Cardiac fibroblast (primary cell): ENCODE measurements around the gene ANKRD62.

Experiments used
- DNase-seq, 2 donors: peaks; one replicate each; pipeline versions ENCODE4 v3.0.0 to v3.0.0-alpha.2; 2010; ENCODE audit warnings: low read depth in 2 of 2
- H3K4me3 ChIP-seq, 2 donors: replicated peaks in 1 of 2; 1 replicate in 1 of 2; 2 replicates in 1 of 2; pipeline ENCODE4 v1.5.1; 2011; ENCODE audit warnings: low read depth in 2 of 2, low read length in 2 of 2, mild to moderate bottlenecking in 2 of 2, moderate library complexity in 1 of 2
- TF ChIP-seq, protein P1 (sequence below): IDR thresholded peaks from one replicate; pipeline ENCODE4 v1.5.1; 2011; ENCODE audit warnings: low read depth, mild to moderate bottlenecking, low read length, inconsistent platforms

Gene ANKRD62

DNA sequence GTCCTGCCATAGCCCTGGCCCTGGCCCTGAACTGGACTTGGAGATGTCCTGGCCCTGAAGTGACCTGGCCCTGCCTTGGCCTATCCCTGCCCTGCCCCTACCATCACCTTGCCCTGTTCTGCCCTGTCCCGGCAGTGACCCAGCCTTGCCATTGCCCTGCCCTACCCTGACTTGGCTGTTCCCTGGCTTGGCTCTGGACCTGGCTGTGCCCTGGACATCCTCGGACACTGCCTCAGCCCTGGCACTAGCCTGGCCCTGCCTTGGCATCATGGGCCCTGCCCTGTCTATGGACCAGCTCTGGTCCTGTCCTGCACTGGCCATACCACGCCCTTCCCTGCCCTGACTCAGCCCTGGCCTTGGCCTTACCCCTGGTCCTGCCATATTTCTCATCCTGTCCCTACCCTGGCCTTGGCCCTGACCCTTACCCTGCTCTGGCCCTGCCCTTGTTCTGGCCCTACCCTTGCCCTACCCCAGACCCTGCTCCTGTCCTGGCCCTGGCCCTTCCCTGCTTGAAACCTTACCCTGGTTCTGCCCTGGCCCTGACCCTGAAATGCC is 6.1 kb upstream of the ANKRD62 start:
- TF ChIP-seq, protein P1, sequence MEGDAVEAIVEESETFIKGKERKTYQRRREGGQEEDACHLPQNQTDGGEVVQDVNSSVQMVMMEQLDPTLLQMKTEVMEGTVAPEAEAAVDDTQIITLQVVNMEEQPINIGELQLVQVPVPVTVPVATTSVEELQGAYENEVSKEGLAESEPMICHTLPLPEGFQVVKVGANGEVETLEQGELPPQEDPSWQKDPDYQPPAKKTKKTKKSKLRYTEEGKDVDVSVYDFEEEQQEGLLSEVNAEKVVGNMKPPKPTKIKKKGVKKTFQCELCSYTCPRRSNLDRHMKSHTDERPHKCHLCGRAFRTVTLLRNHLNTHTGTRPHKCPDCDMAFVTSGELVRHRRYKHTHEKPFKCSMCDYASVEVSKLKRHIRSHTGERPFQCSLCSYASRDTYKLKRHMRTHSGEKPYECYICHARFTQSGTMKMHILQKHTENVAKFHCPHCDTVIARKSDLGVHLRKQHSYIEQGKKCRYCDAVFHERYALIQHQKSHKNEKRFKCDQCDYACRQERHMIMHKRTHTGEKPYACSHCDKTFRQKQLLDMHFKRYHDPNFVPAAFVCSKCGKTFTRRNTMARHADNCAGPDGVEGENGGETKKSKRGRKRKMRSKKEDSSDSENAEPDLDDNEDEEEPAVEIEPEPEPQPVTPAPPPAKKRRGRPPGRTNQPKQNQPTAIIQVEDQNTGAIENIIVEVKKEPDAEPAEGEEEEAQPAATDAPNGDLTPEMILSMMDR, result no peak
- DNase-seq, result no peak
- no peak overlapping the region for H3K4me3 ChIP-seq

DNA sequence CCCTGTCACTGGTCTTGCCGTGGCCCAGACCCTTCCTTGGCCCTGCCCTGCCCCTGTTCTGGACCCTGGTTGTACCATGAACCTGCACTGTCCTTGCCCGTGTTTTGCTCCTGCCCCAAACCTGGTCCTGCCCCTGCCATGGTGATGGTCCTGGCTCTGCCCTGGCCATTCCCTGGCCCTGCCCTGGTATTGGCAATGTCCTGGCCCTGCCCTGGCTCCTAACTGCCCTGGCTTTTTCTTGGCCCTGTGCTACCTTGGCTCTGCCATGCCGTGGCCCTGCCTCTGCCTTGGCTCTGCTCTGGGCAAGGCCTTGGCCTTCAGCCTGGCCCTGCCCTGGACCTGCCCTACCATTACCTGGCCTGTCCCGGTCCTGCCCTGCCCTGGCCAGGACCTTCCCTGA is 5.5 kb upstream of the ANKRD62 start:
- TF ChIP-seq, protein P1, result no peak
- no peak for DNase-seq

DNA sequence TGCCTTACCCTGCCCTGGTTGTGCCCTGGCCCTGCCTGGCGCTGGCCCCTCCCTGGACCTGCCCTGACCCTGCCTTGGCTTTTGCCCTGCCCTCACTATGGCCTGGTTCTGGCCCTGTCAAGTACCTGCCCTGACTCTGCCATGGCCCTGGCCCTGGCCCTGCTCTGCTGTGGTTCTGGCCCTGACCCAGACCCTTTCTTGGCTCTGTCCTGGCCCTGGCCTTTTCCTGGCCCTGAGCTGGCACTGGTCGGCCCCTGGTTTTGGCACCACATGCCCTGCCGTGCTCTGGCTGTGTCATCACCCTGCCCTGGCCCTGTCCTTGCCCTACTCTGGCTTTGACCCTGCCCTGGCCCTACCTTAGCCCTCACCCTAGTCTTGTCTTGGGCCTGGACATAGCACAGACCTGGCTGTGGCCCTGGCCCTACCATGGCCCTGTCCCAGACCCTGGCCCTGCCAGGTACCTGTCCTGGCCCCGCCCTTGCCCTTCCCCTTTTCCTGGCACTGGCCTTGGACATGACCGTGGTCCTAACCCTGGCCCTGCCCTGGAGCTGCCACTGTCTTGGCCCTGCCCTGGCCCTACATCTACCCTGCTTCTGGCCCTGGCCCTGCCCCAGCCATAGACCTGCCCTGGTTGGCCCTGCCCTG is 4.8 kb upstream of the ANKRD62 start:
- no peak overlapping the region for H3K4me3 ChIP-seq
- no peak for DNase-seq
- TF ChIP-seq, protein P1, result no peak

More for the DNA sequence above, 5.5 kb upstream of the ANKRD62 start:
- no peak overlapping the region for H3K4me3 ChIP-seq

DNA sequence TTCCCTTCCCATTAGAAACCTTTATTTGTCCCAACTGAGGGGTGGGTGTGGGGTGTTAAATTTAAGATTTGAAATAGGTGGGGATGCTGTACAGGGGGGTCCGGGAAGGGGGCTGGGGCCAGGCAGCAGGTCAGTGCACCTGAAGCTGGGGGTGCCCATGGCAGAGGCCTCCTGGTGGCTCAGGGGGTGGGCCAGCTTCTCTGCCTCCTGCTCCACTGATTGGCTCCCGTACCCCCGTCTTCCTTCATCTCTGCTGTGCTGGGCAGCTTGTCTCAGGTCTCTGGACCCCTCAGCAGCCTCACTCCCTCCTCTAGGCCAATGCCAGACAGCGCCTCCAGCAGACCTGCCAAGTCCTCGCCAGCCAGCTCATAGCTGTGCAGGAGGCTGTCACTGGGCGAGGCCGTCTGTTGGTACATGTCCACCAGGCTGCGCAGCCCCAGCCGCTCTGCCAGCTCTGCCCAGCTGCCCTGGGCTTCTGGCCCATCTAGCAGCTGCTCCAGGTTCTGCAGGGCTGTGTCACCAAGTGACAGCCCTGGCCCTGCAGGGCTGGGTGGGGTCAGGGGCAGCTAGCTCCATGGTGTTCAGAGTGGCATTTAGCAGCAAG is 2.0 kb upstream of the ANKRD62 start:
- TF ChIP-seq, protein P1, result no peak
- no peak for DNase-seq
- H3K4me3 ChIP-seq, result no peak overlapping the region

DNA sequence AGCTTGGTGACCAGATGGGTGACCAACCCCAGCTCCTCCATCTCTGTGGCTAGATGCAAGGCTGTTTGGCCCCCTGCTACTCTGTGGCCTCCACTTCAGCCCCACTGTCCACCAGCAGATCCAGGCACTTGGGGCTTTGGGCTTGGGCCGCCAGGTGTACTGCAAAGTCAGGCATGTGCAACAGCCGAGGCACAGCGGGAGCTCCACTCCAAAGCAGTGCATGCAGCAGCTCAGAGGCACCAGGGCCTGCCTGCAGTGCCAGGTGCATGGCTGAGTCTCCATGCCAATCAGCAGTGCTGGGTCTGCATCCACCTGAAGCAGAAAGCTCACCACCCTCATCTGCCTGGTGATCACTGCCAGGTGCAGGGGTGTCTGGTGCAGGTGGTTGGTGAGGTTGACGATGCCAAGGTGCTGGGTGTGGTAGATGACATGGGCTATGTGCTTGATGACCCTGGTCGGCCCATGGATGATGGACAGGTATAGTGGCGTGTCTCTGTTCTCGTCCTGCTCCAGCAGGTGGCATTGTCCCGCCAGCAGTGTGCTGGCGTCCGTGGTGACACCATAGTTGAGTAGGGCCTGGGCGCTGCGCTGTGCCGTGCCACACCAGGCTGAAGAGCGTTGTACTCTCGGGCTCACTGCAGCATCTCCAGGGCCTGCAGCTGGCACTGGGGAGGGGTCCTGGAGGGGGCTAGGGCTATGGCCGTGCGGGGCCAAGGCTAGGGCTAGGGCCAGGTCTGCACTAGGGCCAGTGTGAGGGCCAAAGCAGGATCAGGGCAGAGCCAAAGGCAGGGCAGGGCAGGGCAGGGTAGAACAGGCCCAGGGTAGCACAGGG is 1.0 kb upstream of the ANKRD62 start:
- TF ChIP-seq, protein P1, result no peak
- DNase-seq, result no peak
- no peak overlapping the region for H3K4me3 ChIP-seq

DNA sequence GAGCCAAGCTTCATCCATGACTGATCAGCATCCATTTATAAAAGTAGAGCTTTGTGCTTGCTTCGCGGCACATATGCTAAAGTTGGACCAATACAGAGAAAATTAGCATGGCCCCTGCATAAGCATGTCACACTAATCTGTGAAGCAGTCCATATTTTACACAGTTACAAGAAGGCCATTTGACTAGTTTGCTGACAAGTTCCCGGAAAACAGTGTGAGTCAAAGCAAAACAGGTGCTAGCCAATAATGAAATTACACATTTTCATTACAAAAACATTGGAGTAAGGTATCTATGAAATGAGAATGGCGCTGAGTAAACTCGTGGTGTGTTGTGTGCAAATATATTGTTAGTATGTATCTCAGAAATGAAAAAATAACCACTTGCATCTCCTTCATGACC is 4.7 kb downstream of the ANKRD62 start:
- TF ChIP-seq, protein P1, result no peak
- no peak for DNase-seq
- no peak overlapping the region for H3K4me3 ChIP-seq
